Endothelial cell of umbilical vein (primary cell): ENCODE measurements around the gene FTH1. TPM values are rescaled to one million over a fixed set of nuclear protein-coding genes. Genes with fewer than 3 reads are reported as not detected.

Source experiments
- BruUV-seq: library from RNA; stranded (reverse); fragments of 400-500 nt; replicated peaks from 2 replicates; lab custom pipeline; 2021; lab: Mats Ljungman, UMichigan
- CTCF ChIA-PET: fragments of 300-600, 350-600 bp; sonication (Branson Sonifier 250); formaldehyde crosslinking; loops from one replicate; lab custom pipeline; 2021; ENCODE audit warnings: antibody characterized with exemption, inconsistent platforms; lab: Charles Lee
- POLR2A ChIA-PET: fragments of 300-600, 350-600 bp; sonication (Branson Sonifier 250); formaldehyde crosslinking; loops from one replicate; lab custom pipeline; 2021; ENCODE audit warnings: antibody characterized with exemption, inconsistent platforms; lab: Charles Lee
- DNase-seq: peaks from one replicate; pipeline ENCODE4 v3.0.0-alpha.2; 2011; ENCODE audit warnings: low read depth, low spot score
- FAIRE-seq: peaks from 2 replicates; lab custom pipeline; 2011; peaks lifted over from hg19 to GRCh38; lab: Jason Lieb, UNC
- H2AFZ ChIP-seq: 2 replicates; pipeline ENCODE4 v1.6.0; 2012; ENCODE audit warnings: low read depth, low read length, control low read depth, inconsistent platforms
- H3K27ac ChIP-seq: 2 replicates; pipeline ENCODE4 v1.5.1; 2011; ENCODE audit warnings: low read depth, mild to moderate bottlenecking, control low read depth, low read length, moderate library complexity; ENCODE audit not compliant: insufficient read depth
- H3K27me3 ChIP-seq, 2 experiments: 2 replicates each; pipeline versions ENCODE4 v1.6.0 to v1.6.1; 2011; ENCODE audit warnings: low read length in 2 of 2, mixed read lengths in 1 of 2; ENCODE audit not compliant: control insufficient read depth in 2 of 2, insufficient read depth in 2 of 2
- H3K36me3 ChIP-seq, 2 experiments: 2 replicates in 1 of 2; 3 replicates in 1 of 2; pipeline ENCODE4 v1.5.1; 2011; ENCODE audit warnings: low read length in 2 of 2, mild to moderate bottlenecking in 1 of 2, moderate library complexity in 1 of 2; ENCODE audit not compliant: control insufficient read depth in 2 of 2, insufficient read depth in 2 of 2; ENCODE audit errors: extremely low read depth in 1 of 2
- H3K4me1 ChIP-seq: 3 replicates; pipeline ENCODE4 v1.5.1; 2011; ENCODE audit warnings: mild to moderate bottlenecking, low read length; ENCODE audit not compliant: control insufficient read depth, insufficient read depth; ENCODE audit errors: extremely low read depth
- H3K4me2 ChIP-seq: 2 replicates; pipeline ENCODE4 v1.6.1; 2011; ENCODE audit warnings: low read length, control low read depth, mixed read lengths; ENCODE audit not compliant: insufficient read depth
- H3K4me3 ChIP-seq, 3 experiments: fragments of 200-600 bp in 1 of 3; sonication (generic), shearing (Covaris generic) in 1 of 3; replicated peaks in 1 of 3; 2 replicates each; pipeline ENCODE4 v1.5.1; 2011 to 2016; ENCODE audit warnings: control low read depth in 3 of 3, low read length in 3 of 3, mild to moderate bottlenecking in 2 of 3, inconsistent platforms in 1 of 3, low read depth in 1 of 3, moderate library complexity in 1 of 3; ENCODE audit not compliant: insufficient read depth in 1 of 3
- H3K79me2 ChIP-seq: 2 replicates; pipeline ENCODE4 v1.6.0; 2012; ENCODE audit warnings: low read length, inconsistent platforms; ENCODE audit not compliant: control insufficient read depth, insufficient read depth
- H3K9ac ChIP-seq: replicated peaks from 2 replicates; pipeline ENCODE3; 2011; ENCODE audit warnings: low read length, control low read depth; ENCODE audit not compliant: insufficient read depth; ENCODE audit errors: extremely low read depth
- H3K9me1 ChIP-seq: replicated peaks from 3 replicates; pipeline ENCODE4 v1.6.0; 2011; ENCODE audit warnings: mild to moderate bottlenecking, low read length; ENCODE audit not compliant: control insufficient read depth, insufficient read depth; ENCODE audit errors: extremely low read depth
- H3K9me3 ChIP-seq: replicated peaks from 2 replicates; pipeline ENCODE4 v1.5.1; 2012; ENCODE audit warnings: low read length, inconsistent platforms; ENCODE audit not compliant: control insufficient read depth, insufficient read depth
- H4K20me1 ChIP-seq: replicated peaks from 2 replicates; pipeline ENCODE3; 2011; ENCODE audit warnings: mild to moderate bottlenecking, low read length; ENCODE audit not compliant: control insufficient read depth, insufficient read depth; ENCODE audit errors: extremely low read depth
- CTCF ChIP-seq, 2 donors: IDR thresholded peaks; 1 replicate in 1 of 2; 2 replicates in 1 of 2; pipeline ENCODE4 v1.5.1; 2011; ENCODE audit warnings: low read length in 2 of 2, mild to moderate bottlenecking in 2 of 2, moderate library complexity in 2 of 2, control low read depth in 1 of 2, inconsistent platforms in 1 of 2, low read depth in 1 of 2; ENCODE audit not compliant: insufficient read depth in 1 of 2; ENCODE audit errors: extremely low read depth in 1 of 2
- EZH2 ChIP-seq: IDR thresholded peaks from 2 replicates; pipeline ENCODE4 v1.6.1; 2012; ENCODE audit warnings: borderline replicate concordance, low read depth, mild to moderate bottlenecking, moderate library complexity, low read length, inconsistent platforms; ENCODE audit not compliant: severe bottlenecking
- FOS ChIP-seq: IDR thresholded peaks from 2 replicates; pipeline ENCODE4 v1.6.1; 2011; ENCODE audit warnings: mild to moderate bottlenecking, low read length, moderate library complexity, borderline replicate concordance; ENCODE audit not compliant: insufficient read depth
- GATA2 ChIP-seq: IDR thresholded peaks from 2 replicates; pipeline ENCODE4 v1.7.0; 2011; ENCODE audit warnings: low read depth, mild to moderate bottlenecking, moderate library complexity, mixed read lengths, low read length; ENCODE audit not compliant: insufficient read length, insufficient read depth
- JUN ChIP-seq: IDR thresholded peaks from 2 replicates; pipeline ENCODE4 v1.6.1; 2011; ENCODE audit warnings: borderline replicate concordance, low read depth; ENCODE audit not compliant: insufficient read length, insufficient read depth
- MAX ChIP-seq: IDR thresholded peaks from 2 replicates; pipeline ENCODE4 v1.6.1; 2011; ENCODE audit not compliant: insufficient read depth, insufficient read length
- MYC ChIP-seq: IDR thresholded peaks from one replicate; pipeline ENCODE4 v1.6.1; 2011; ENCODE audit warnings: mild to moderate bottlenecking, low read depth, low read length
- POLR2A ChIP-seq: IDR thresholded peaks from 2 replicates; pipeline ENCODE4 v1.6.1; 2012; ENCODE audit warnings: low read depth, mild to moderate bottlenecking, control low read depth, low read length
- POLR2AphosphoS5 ChIP-seq: IDR thresholded peaks from 2 replicates; pipeline ENCODE4 v1.6.1; 2012; ENCODE audit warnings: low read depth, mild to moderate bottlenecking, control low read depth, low read length, moderate library complexity; ENCODE audit not compliant: insufficient read depth
- dilution Hi-C: fragments of 300-500 bp; cut with MboI; formaldehyde crosslinking; loops from one replicate; pipeline ENCODE4 v1.15.0; 2019; ENCODE audit warnings: low sequenced_read_pairs; ENCODE audit not compliant: extremely low pct_ligation_motif_present
- intact Hi-C: fragments of 100-400 bp; cut with micrococcal nuclease; formaldehyde crosslinking; loops from one replicate; pipeline ENCODE4 v1.10.0; 2022
- polyA plus RNA-seq, 4 experiments: library from polyadenylated mRNA; depleted of rRNA in 3 of 4; stranded (reverse) in 3 of 4; unstranded in 1 of 4; fragments of >200 nt; gene quantifications; 2 replicates each; pipeline versions ENCODE4 v1.2.1 to v1.2.3, GENCODE V29; 2011 to 2012; ENCODE audit warnings: missing spikeins in 1 of 4
- total RNA-seq: library from RNA; stranded (reverse); gene quantifications from 2 replicates; pipeline ENCODE4 v1.2.3, GENCODE V29; 2021

FTH1 gene
- total and polyA plus RNA-seq, 2 donors (not counting 3 experiments of a cell fraction or from before 2014, with no cell fraction given), result 1,177 to 2,501 TPM

- Histone ChIP-seq H4K20me1 (no peaks in the 10 kb centered on the region), H3K27ac (no peak overlapping the region), H3K9me1 (no peaks in the 10 kb centered on the region), H3K4me3 (no peak overlapping the region), H3K9me3 (no peaks in the 10 kb centered on the region), H3K4me2 (no peak overlapping the region), H2AFZ (no peak overlapping the region), H3K79me2 (no peaks in the 10 kb centered on the region), H3K36me3 (no peaks in the 10 kb centered on the region), H3K4me1 (no peaks in the 10 kb centered on the region), H3K9ac (no peak overlapping the region), H3K27me3 (peaks cover 2 to 3% of the 10 kb centered on the region in 2 experiments)
- ChIA-PET CTCF (interaction anchor here (0.6 to 8.3 kb wide), 46 partner anchors 9 to 289 kb away, joined by 3 to 276 read pairs (median 4); partner anchors contain the start of genes FADS1, FEN1 and TMEM258), POLR2A (interaction anchor here (0.6 to 1.0 kb wide), 2 partner anchors 20 to 150 kb away, joined by 3 to 4 read pairs; no protein-coding TSS in a partner anchor)
- intact Hi-C loops (loop anchor here (1.0 to 2.0 kb wide), 6 partner anchors 48 to 161 kb away; no protein-coding TSS in a partner anchor), dilution Hi-C loops (no loop called here)
- BruUV-seq, result no TSS peak
- FAIRE-seq, result no peak
- TF ChIP-seq CTCF (IDR thresholded peaks at IDR 0.05; ENCODE audit: extremely low read depth in 1 of 2, insufficient read depth in 1 of 2, low read depth in 1 of 2, low read length in 2 of 2) (no peak), MYC (no peak), POLR2A (no peak), GATA2 (no peak), FOS (no peak), JUN (no peak), MAX (no peak), EZH2 (no peak), POLR2AphosphoS5 (no peak)
- DNase-seq, result no peak
Observed at GRCh38 chr11:61946894-61947293, 20.5 kb downstream of the FTH1 start.
